GM12878 (cell line): ENCODE results near the gene ANTXR2. TPM values are rescaled to one million over a fixed set of nuclear protein-coding genes. Genes with fewer than 3 reads are reported as not detected.

Source experiments
- ATAC-seq: fragments of 200-7000 bp; cut with Tn5 transposase; 3 replicates; pipeline ENCODE4 v1.9.1; 2020; ENCODE audit warnings: mild to moderate bottlenecking, moderate library complexity
- BruUV-seq: library from RNA; stranded (reverse); fragments of 400-500 nt; replicated peaks from 2 replicates; lab custom pipeline; 2021; lab: Mats Ljungman, UMichigan
- CTCF ChIA-PET: fragments of 300-600 bp; sonication (Branson Sonifier 250); formaldehyde crosslinking; extraction: SDS; loops from one replicate; lab custom pipeline; 2021; ENCODE audit warnings: inconsistent platforms; lab: Yijun Ruan, JAX
- POLR2A ChIA-PET: fragments of 350-600 bp; formaldehyde crosslinking; extraction: SDS; loops from one replicate; lab custom pipeline; 2021; ENCODE audit warnings: inconsistent platforms; lab: Charles Lee
- RAD21 ChIA-PET: fragments of 300-600 bp; sonication (Branson Sonifier 250); formaldehyde crosslinking; loops from one replicate; lab custom pipeline; 2023; ENCODE audit warnings: antibody characterized with exemption; ENCODE audit not compliant: unreplicated experiment; lab: Charles Lee
- SMC1A ChIA-PET: fragments of 300-600 bp; sonication (Branson Sonifier 250); formaldehyde crosslinking; loops from one replicate; lab custom pipeline; 2023; ENCODE audit not compliant: unreplicated experiment, uncharacterized antibody; lab: Charles Lee
- DNase-seq: peaks from one replicate; pipeline ENCODE4 v3.0.0-alpha.2; 2011; ENCODE audit warnings: low read depth, low spot score
- FAIRE-seq: peaks from 3 replicates; lab custom pipeline; 2011; peaks lifted over from hg19 to GRCh38; lab: Jason Lieb, UNC
- H2AFZ ChIP-seq: 2 replicates; pipeline ENCODE4 v1.6.0; 2011; ENCODE audit warnings: low read depth, low read length, control low read depth; ENCODE audit not compliant: control insufficient read depth
- H3K27ac ChIP-seq: 2 replicates; pipeline ENCODE4 v1.5.1; 2011; ENCODE audit warnings: control low read depth; ENCODE audit not compliant: control insufficient read depth, insufficient read depth
- H3K27me3 ChIP-seq, 2 experiments: replicated peaks in 1 of 2; 2 replicates each; pipeline versions ENCODE4 v1.6.0 to v1.6.1; 2011; ENCODE audit warnings: low read length in 1 of 2; ENCODE audit not compliant: control insufficient read depth in 2 of 2, insufficient read depth in 2 of 2
- H3K36me3 ChIP-seq, 2 experiments: 2 replicates each; pipeline ENCODE4 v1.5.1; 2011; ENCODE audit warnings: low read length in 1 of 2; ENCODE audit not compliant: control insufficient read depth in 2 of 2, insufficient read depth in 2 of 2
- H3K4me1 ChIP-seq: 2 replicates; pipeline ENCODE4 v1.6.1; 2011; ENCODE audit warnings: mild to moderate bottlenecking, low read length, moderate library complexity, mixed read lengths; ENCODE audit not compliant: control insufficient read depth, insufficient read depth
- H3K4me2 ChIP-seq: 2 replicates; pipeline ENCODE4 v1.6.0; 2011; ENCODE audit warnings: control low read depth; ENCODE audit not compliant: control insufficient read depth, insufficient read depth
- H3K4me3 ChIP-seq: fragments of 200-600 bp; sonication (generic); 2 replicates; pipeline ENCODE4 v1.5.1; 2016
- H3K79me2 ChIP-seq: 2 replicates; pipeline ENCODE4 v1.6.0; 2011; ENCODE audit warnings: low read length; ENCODE audit not compliant: control insufficient read depth, insufficient read depth
- H3K9ac ChIP-seq: 2 replicates; pipeline ENCODE4 v1.8.0; 2011; ENCODE audit warnings: low read length, control low read depth, mixed read lengths; ENCODE audit not compliant: control insufficient read depth, insufficient read depth
- H3K9me3 ChIP-seq: replicated peaks from 3 replicates; pipeline ENCODE4 v1.5.1; 2011; ENCODE audit warnings: mild to moderate bottlenecking, low read length; ENCODE audit not compliant: control insufficient read depth, insufficient read depth
- H4K20me1 ChIP-seq: 2 replicates; pipeline ENCODE4 v1.6.0; 2011; ENCODE audit not compliant: control insufficient read depth, insufficient read depth
- BACH1 ChIP-seq: fragments of 450-650 bp; IDR thresholded peaks from 2 replicates; pipeline ENCODE4 v1.6.1; 2017; ENCODE audit warnings: mild to moderate bottlenecking, borderline replicate concordance
- EP300 ChIP-seq, 2 experiments: fragments of 150-350 bp in 1 of 2; IDR thresholded peaks; 2 replicates each; pipeline ENCODE4 v1.6.1; 2011 to 2012; ENCODE audit warnings: low read depth in 2 of 2, low read length in 2 of 2, borderline replicate concordance in 1 of 2, improper control_type of control experiment in 1 of 2, inconsistent platforms in 1 of 2; ENCODE audit not compliant: control insufficient read depth in 1 of 2
- ESRRA ChIP-seq: IDR thresholded peaks from 2 replicates; pipeline ENCODE4 v1.6.1; 2012; ENCODE audit warnings: mild to moderate bottlenecking, low read length, improper control_type of control experiment
- IKZF2 ChIP-seq, 2 experiments: fragments of 450-650 bp; IDR thresholded peaks; 2 replicates each; pipeline ENCODE4 v1.6.1; 2017; ENCODE audit warnings: mild to moderate bottlenecking in 2 of 2, moderate library complexity in 2 of 2
- JUND ChIP-seq: IDR thresholded peaks from 2 replicates; pipeline ENCODE4 v1.6.1; 2012; ENCODE audit warnings: low read depth, mild to moderate bottlenecking, low read length, improper control_type of control experiment, moderate library complexity
- NFYA ChIP-seq: IDR thresholded peaks from 2 replicates; pipeline ENCODE4 v1.6.1; 2011; ENCODE audit warnings: low read depth, mild to moderate bottlenecking, low read length, improper control_type of control experiment, borderline replicate concordance
- POLR2AphosphoS5 ChIP-seq: IDR thresholded peaks from 2 replicates; pipeline ENCODE4 v1.6.1; 2011; ENCODE audit warnings: mild to moderate bottlenecking, low read length, inconsistent platforms
- RAD21 ChIP-seq: IDR thresholded peaks from 2 replicates; pipeline ENCODE4 v1.6.1; 2011; ENCODE audit warnings: mild to moderate bottlenecking, low read depth, low read length, moderate library complexity; ENCODE audit not compliant: insufficient read depth
- RB1 ChIP-seq: fragments of 450-650 bp; formaldehyde crosslinking; IDR thresholded peaks from 2 replicates; pipeline ENCODE4 v1.6.1; 2017; ENCODE audit warnings: mild to moderate bottlenecking, borderline replicate concordance
- SREBF1 ChIP-seq: IDR thresholded peaks from 2 replicates; pipeline ENCODE4 v1.6.1; 2012; ENCODE audit warnings: mild to moderate bottlenecking, low read length
- STAT3 ChIP-seq: IDR thresholded peaks from 2 replicates; pipeline ENCODE4 v1.6.1; 2011; ENCODE audit warnings: low read depth, low read length, improper control_type of control experiment
- TCF12 ChIP-seq: IDR thresholded peaks from 2 replicates; pipeline ENCODE4 v1.6.1; 2011; ENCODE audit warnings: low read depth, mild to moderate bottlenecking, low read length
- ZZZ3 ChIP-seq: IDR thresholded peaks from 2 replicates; pipeline ENCODE4 v1.6.1; 2011; ENCODE audit warnings: low read depth; ENCODE audit not compliant: control insufficient read depth, insufficient read length
- WGBS: methylation state at CpG from one replicate; pipeline ENCODE4 v1.1.6; 2016; ENCODE audit warnings: low lambda C conversion rate; ENCODE audit not compliant: insufficient replicate concordance, insufficient coverage; ENCODE audit errors: missing lambda C conversion rate; 5-methylcytosine and 5-hydroxymethylcytosine counted together
- in situ Hi-C: fragments of 300-500 bp; cut with MboI; formaldehyde crosslinking; loops from 9 replicates; pipeline ENCODE4 v1.14.3; 2018; ENCODE audit warnings: mixed read lengths
- intact Hi-C: fragments of 100-400 bp; cut with micrococcal nuclease; formaldehyde crosslinking; loops from one replicate; pipeline ENCODE4 v1.14.2; 2022; ENCODE audit not compliant: unreplicated experiment
- polyA plus RNA-seq, 11 experiments: library from polyadenylated mRNA; depleted of rRNA in 4 of 11; unstranded in 6 of 11; stranded (reverse) in 5 of 11; fragments of >200 nt; fragmentation: Nextera tagmentation in 4 of 11; fragmentation: Illumina TruSeq in 1 of 11; extraction: Ambion mirVana in 4 of 11; extraction: Trizol in 1 of 11; gene quantifications; 1 replicate in 1 of 11; 2 replicates in 10 of 11; pipeline versions ENCODE4 v1.2.1 to v1.2.3, GENCODE V29; 2011 to 2016; ENCODE audit warnings: inconsistent platforms in 2 of 11, missing spikeins in 2 of 11, low read depth in 1 of 11
- total RNA-seq, 4 experiments: library from RNA; depleted of rRNA in 3 of 4; stranded (reverse); fragments of >200 nt in 3 of 4; fragmentation: Illumina TruSeq in 1 of 4; extraction: Trizol in 1 of 4; gene quantifications; 2 replicates each; pipeline versions ENCODE4 v1.2.1 to v1.2.3, GENCODE V29; 2013 to 2021
- TF ChIP-seq, protein P1 (sequence below): fragments of 450-650 bp; IDR thresholded peaks from 2 replicates; pipeline ENCODE4 v1.6.1; 2017; ENCODE audit warnings: borderline replicate concordance
- TF ChIP-seq, protein P2 (sequence below): fragments of 450-650 bp; IDR thresholded peaks from 2 replicates; pipeline ENCODE4 v1.6.1; 2017; ENCODE audit warnings: mild to moderate bottlenecking, moderate library complexity
- TF ChIP-seq, protein P3 (sequence below): fragments of 450-650 bp; IDR thresholded peaks from 2 replicates; pipeline ENCODE4 v1.6.1; 2018; ENCODE audit warnings: borderline replicate concordance, mild to moderate bottlenecking; ENCODE audit not compliant: partially characterized antibody

The ANTXR2 gene
- total and polyA plus RNA-seq, 10 of the 15 experiments (the other 5 are each of a cell fraction or from before 2014, with no cell fraction given), result 1.4 to 8.9 (median 5.7) TPM

DNA sequence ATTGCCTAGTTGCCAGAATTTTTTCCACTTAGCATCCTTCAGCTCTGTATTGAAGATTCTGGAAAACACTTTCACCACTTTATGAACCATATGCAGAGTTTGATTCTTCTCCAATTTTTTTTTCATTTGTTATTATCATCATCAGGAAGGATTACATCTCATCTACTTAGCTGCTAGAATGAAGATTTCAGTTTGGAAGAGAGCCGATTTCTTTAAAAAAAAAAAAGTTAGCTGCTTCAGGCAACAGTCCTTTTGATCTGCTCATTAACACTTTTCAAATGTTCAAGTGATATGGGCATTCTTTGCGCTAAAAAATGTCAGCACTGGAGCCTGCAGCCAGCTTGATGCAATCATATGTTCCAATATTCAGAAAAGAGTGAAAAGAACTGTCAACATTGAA is 76.2 kb downstream of the ANTXR2 start (continued):
- TF ChIP-seq BACH1 (no peak), RAD21 (no peak), POLR2AphosphoS5 (no peak), EP300 (IDR thresholded peaks at IDR 0.05; ENCODE audit: borderline replicate concordance in 1 of 2, control insufficient read depth in 1 of 2, low read depth in 2 of 2, low read length in 2 of 2) (no peak), TCF12 (no peak)

DNA sequence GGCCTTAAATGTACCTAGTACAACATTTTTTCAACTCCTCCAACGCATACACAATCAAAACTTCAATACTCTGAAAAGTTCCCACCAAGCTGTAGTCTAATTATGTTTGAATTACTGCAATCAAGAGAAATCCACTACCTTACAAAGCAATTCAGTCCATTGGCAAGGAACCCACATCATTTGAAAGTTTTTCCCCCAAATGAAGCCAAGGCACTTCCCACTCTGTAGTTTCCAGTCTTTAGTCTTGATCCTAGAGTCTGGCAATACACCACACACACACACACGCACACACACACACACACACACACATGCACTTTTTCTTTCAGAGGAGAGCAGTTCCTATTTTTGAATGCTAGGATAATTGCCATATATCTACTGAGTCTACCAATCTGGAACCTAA is 79.6 kb downstream of the ANTXR2 start:
- no peaks in the 10 kb centered on the region for H3K36me3 ChIP-seq
- H3K9ac ChIP-seq, result no peak overlapping the region
- POLR2A ChIA-PET, result no interaction called here
- TF ChIP-seq ZZZ3 (no peak), SREBF1 (no peak), IKZF2 (IDR thresholded peaks at IDR 0.05) (no peak), STAT3 (no peak), ESRRA (no peak), RB1 (no peak), POLR2AphosphoS5 (no peak), NFYA (no peak), JUND (no peak)
- TF ChIP-seq, protein P1, sequence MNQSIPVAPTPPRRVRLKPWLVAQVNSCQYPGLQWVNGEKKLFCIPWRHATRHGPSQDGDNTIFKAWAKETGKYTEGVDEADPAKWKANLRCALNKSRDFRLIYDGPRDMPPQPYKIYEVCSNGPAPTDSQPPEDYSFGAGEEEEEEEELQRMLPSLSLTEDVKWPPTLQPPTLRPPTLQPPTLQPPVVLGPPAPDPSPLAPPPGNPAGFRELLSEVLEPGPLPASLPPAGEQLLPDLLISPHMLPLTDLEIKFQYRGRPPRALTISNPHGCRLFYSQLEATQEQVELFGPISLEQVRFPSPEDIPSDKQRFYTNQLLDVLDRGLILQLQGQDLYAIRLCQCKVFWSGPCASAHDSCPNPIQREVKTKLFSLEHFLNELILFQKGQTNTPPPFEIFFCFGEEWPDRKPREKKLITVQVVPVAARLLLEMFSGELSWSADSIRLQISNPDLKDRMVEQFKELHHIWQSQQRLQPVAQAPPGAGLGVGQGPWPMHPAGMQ, result no peak
- TF ChIP-seq, protein P2, sequence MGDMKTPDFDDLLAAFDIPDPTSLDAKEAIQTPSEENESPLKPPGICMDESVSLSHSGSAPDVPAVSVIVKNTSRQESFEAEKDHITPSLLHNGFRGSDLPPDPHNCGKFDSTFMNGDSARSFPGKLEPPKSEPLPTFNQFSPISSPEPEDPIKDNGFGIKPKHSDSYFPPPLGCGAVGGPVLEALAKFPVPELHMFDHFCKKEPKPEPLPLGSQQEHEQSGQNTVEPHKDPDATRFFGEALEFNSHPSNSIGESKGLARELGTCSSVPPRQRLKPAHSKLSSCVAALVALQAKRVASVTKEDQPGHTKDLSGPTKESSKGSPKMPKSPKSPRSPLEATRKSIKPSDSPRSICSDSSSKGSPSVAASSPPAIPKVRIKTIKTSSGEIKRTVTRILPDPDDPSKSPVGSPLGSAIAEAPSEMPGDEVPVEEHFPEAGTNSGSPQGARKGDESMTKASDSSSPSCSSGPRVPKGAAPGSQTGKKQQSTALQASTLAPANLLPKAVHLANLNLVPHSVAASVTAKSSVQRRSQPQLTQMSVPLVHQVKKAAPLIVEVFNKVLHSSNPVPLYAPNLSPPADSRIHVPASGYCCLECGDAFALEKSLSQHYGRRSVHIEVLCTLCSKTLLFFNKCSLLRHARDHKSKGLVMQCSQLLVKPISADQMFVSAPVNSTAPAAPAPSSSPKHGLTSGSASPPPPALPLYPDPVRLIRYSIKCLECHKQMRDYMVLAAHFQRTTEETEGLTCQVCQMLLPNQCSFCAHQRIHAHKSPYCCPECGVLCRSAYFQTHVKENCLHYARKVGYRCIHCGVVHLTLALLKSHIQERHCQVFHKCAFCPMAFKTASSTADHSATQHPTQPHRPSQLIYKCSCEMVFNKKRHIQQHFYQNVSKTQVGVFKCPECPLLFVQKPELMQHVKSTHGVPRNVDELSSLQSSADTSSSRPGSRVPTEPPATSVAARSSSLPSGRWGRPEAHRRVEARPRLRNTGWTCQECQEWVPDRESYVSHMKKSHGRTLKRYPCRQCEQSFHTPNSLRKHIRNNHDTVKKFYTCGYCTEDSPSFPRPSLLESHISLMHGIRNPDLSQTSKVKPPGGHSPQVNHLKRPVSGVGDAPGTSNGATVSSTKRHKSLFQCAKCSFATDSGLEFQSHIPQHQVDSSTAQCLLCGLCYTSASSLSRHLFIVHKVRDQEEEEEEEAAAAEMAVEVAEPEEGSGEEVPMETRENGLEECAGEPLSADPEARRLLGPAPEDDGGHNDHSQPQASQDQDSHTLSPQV, result no peak
- TF ChIP-seq, protein P3, sequence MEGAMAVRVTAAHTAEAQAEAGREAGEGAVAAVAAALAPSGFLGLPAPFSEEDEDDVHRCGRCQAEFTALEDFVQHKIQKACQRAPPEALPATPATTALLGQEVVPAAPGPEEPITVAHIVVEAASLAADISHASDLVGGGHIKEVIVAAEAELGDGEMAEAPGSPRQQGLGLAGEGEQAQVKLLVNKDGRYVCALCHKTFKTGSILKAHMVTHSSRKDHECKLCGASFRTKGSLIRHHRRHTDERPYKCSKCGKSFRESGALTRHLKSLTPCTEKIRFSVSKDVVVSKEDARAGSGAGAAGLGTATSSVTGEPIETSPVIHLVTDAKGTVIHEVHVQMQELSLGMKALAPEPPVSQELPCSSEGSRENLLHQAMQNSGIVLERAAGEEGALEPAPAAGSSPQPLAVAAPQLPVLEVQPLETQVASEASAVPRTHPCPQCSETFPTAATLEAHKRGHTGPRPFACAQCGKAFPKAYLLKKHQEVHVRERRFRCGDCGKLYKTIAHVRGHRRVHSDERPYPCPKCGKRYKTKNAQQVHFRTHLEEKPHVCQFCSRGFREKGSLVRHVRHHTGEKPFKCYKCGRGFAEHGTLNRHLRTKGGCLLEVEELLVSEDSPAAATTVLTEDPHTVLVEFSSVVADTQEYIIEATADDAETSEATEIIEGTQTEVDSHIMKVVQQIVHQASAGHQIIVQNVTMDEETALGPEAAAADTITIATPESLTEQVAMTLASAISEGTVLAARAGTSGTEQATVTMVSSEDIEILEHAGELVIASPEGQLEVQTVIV, result no peak

More for the DNA sequence above, 79.6 kb downstream of the ANTXR2 start:
- Histone ChIP-seq H3K27me3 (no peaks in the 10 kb centered on the region), H3K4me2 (no peak overlapping the region), H3K9me3 (no peaks in the 10 kb centered on the region; the same call in 2 of the 3 replicates), H2AFZ (no peak overlapping the region), H4K20me1 (no peaks in the 10 kb centered on the region), H3K79me2 (no peaks in the 10 kb centered on the region), H3K27ac (no peak overlapping the region), H3K4me3 (no peak overlapping the region), H3K4me1 (no peaks in the 10 kb centered on the region)
- CTCF ChIA-PET, result interaction anchor here (1.0 kb wide), 1 partner anchor 31 kb away, joined by 3 read pairs; no protein-coding TSS in a partner anchor
- RAD21 ChIA-PET, result no interaction called here
- FAIRE-seq (no peak), DNase-seq (no peak), ATAC-seq (no peak)
- intact Hi-C loops (no loop called here), in situ Hi-C loops (no loop called here)
- 79% methylated on average over 2 of the region's 2 CpGs for WGBS
- no TSS peak for BruUV-seq
- SMC1A ChIA-PET, result interaction anchor here (0.7 kb wide), 1 partner anchor 1792 kb away, joined by 3 read pairs; no protein-coding TSS in a partner anchor
